NCI-H446 (cell line): ENCODE measurements around the gene IDNK.

Source experiments
- DNase-seq, 2 experiments: peaks; one replicate each; lab custom pipeline; 2025; lab: John Stamatoyannopoulos, UW

IDNK gene

GRCh38 chr9:83633676-83634075 is 10.7 kb downstream of the IDNK start:
- no peak for DNase-seq

GRCh38 chr9:83636813-83637212 is 13.9 kb downstream of the IDNK start:
- no peak for DNase-seq

GRCh38 chr9:83637389-83637788 is 14.4 kb downstream of the IDNK start:
- no peak for DNase-seq

- no peak for DNase-seq
Observed at GRCh38 chr9:83639266-83639665, 16.3 kb downstream of the IDNK start.

- no peak for DNase-seq
Observed at GRCh38 chr9:83642793-83643192, 19.9 kb downstream of the IDNK start.

- DNase-seq = no peak
Observed at GRCh38 chr9:83646500-83647239, 23.7 kb downstream of the IDNK start.

GRCh38 chr9:83649080-83649479 is 26.1 kb downstream of the IDNK start:
- peak; percentile 0 to 34 for DNase-seq

GRCh38 chr9:83649515-83649914 is 26.6 kb downstream of the IDNK start:
- no peak for DNase-seq

- no peak for DNase-seq
Observed at GRCh38 chr9:83651558-83651957, 28.6 kb downstream of the IDNK start.

- no peak for DNase-seq
Observed at GRCh38 chr9:83652433-83652832, 29.5 kb downstream of the IDNK start.

GRCh38 chr9:83655433-83655832 is 32.5 kb downstream of the IDNK start:
- DNase-seq = no peak

GRCh38 chr9:83656032-83656680 is 33.2 kb downstream of the IDNK start:
- no peak for DNase-seq

GRCh38 chr9:83656952-83657351 is 34.0 kb downstream of the IDNK start:
- DNase-seq = no peak

GRCh38 chr9:83662933-83663332 is 40.0 kb downstream of the IDNK start:
- no peak for DNase-seq

GRCh38 chr9:83665580-83666200 is 42.7 kb downstream of the IDNK start:
- no peak for DNase-seq

- DNase-seq = no peak
Observed at GRCh38 chr9:83669067-83669466, 46.1 kb downstream of the IDNK start.

- DNase-seq = no peak
Observed at GRCh38 chr9:83670381-83670780, 47.4 kb downstream of the IDNK start.

GRCh38 chr9:83671451-83671850 is 48.5 kb downstream of the IDNK start:
- DNase-seq = no peak

- DNase-seq = no peak
Observed at GRCh38 chr9:83675466-83675865, 52.5 kb downstream of the IDNK start.

- no peak for DNase-seq
Observed at GRCh38 chr9:83677596-83677995, 54.7 kb downstream of the IDNK start.

GRCh38 chr9:83680233-83680632 is 57.3 kb downstream of the IDNK start:
- DNase-seq = no peak

GRCh38 chr9:83681490-83681889 is 58.5 kb downstream of the IDNK start:
- no peak for DNase-seq

- DNase-seq = no peak
Observed at GRCh38 chr9:83688921-83689320, 66.0 kb downstream of the IDNK start.
